Esophagus muscularis mucosa (tissue), 4 donors: ENCODE measurements around the gene ECSIT. TPM values are rescaled to one million over a fixed set of nuclear protein-coding genes. Genes with fewer than 3 reads are reported as not detected.

Source experiments
- DNase-seq: peaks from one replicate; pipeline ENCODE4 v3.0.0-alpha.2; 2017; ENCODE audit errors: extremely low spot score
- H3K27ac ChIP-seq, 4 donors: fragments of 200-600 bp; sonication (generic); replicated peaks in 1 of 4; 1 replicate in 3 of 4; 2 replicates in 1 of 4; pipeline ENCODE4 v1.5.1; 2016 to 2019; ENCODE audit warnings: mild to moderate bottlenecking in 1 of 4
- H3K27me3 ChIP-seq, 4 donors: fragments of 200-600 bp; sonication (generic); one replicate each; pipeline versions ENCODE4 v1.5.1 to v1.6.0; 2016 to 2019
- H3K36me3 ChIP-seq, 4 donors: fragments of 200-600 bp; sonication (generic); one replicate each; pipeline ENCODE4 v1.5.1; 2016 to 2019
- H3K4me1 ChIP-seq, 4 donors: fragments of 200-600 bp; sonication (generic); one replicate each; pipeline ENCODE4 v1.5.1; 2016 to 2019
- H3K4me3 ChIP-seq, 4 donors: fragments of 200-600 bp; sonication (generic); 1 replicate in 2 of 4; 2 replicates in 2 of 4; pipeline ENCODE4 v1.5.1; 2016 to 2019; ENCODE audit warnings: mild to moderate bottlenecking in 4 of 4, moderate library complexity in 1 of 4
- H3K9me3 ChIP-seq, 4 donors: fragments of 200-600 bp; sonication (generic); 1 replicate in 3 of 4; 2 replicates in 1 of 4; pipeline ENCODE4 v1.5.1; 2016 to 2019
- EP300 ChIP-seq: sonication (generic); formaldehyde crosslinking; IDR thresholded peaks from one replicate; pipeline ENCODE4 v1.6.1; 2017; ENCODE audit warnings: antibody characterized with exemption
- POLR2A ChIP-seq: fragments of 450-650 bp; IDR thresholded peaks from one replicate; pipeline ENCODE4 v1.6.1; 2017; ENCODE audit warnings: antibody characterized with exemption, moderate library complexity, mild to moderate bottlenecking, low read depth
- POLR2AphosphoS5 ChIP-seq, 2 donors: sonication (generic); formaldehyde crosslinking; IDR thresholded peaks; one replicate each; pipeline ENCODE4 v1.6.1; 2017; ENCODE audit warnings: antibody characterized with exemption in 2 of 2
- WGBS: methylation state at CpG from one replicate; pipeline ENCODE4 v1.1.5; 2018; 5-methylcytosine and 5-hydroxymethylcytosine counted together
- intact Hi-C: fragments of 100-400 bp; cut with DNase I; formaldehyde crosslinking; loops from one replicate; pipeline ENCODE4 v1.15.1; 2023
- total RNA-seq, 4 donors: library from RNA; depleted of rRNA; stranded (reverse); fragments of >200 nt; gene quantifications; one replicate each; pipeline versions ENCODE4 v1.1.0 to v1.2.1, GENCODE V29; 2016
- TF ChIP-seq, protein P1 (sequence below), 3 experiments: fragments of 200-600 bp in 2 of 3; fragments of 450-650 bp in 1 of 3; sonication (generic) in 2 of 3; IDR thresholded peaks; one replicate each; pipeline ENCODE4 v1.5.1; 2017 to 2019; ENCODE audit warnings: antibody characterized with exemption in 3 of 3, mild to moderate bottlenecking in 2 of 3, moderate library complexity in 1 of 3

Gene ECSIT
- total RNA-seq, 4 donors from 2014 or later, result 72.7 to 97.5 (median 81.8) TPM

DNA sequence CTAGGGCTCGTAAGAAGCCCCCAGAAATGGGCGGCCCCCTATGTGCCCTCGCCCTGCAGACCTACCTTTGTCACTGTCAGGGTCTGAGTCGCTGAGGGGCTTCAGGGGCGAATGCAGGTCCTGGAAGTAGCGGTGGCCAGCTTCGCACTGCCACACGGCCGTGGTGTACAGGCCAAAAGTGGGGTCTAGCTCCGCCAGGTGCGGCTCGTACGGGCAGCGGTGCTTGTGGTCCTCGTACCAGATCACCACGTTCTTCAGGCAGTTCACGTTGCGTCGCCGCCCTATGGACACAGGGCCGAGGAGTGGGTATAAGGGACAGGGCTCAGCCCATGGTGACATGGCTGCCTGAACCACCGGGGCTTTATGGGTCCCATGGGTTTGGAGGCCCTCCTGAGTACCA lies 33.0 kb downstream of the ECSIT start:
- Histone ChIP-seq H3K27me3 (no peaks in the 10 kb centered on the region), H3K4me1 (peaks cover 0 to 5% (median 4%) of the 10 kb centered on the region in 4 donors), H3K36me3 (peaks cover 17 to 82% (median 57%) of the 10 kb centered on the region in 4 donors), H3K9me3 (no peaks in the 10 kb centered on the region), H3K4me3 (no peak overlapping the region), H3K27ac (no peak overlapping the region)
- WGBS, result 94% methylated on average over 17 of the region's 22 CpGs
- DNase-seq, result no peak
- TF ChIP-seq EP300, result no peak
- TF ChIP-seq POLR2AphosphoS5 (IDR thresholded peaks at IDR 0.05), result no peak
- TF ChIP-seq POLR2A, result no peak
- TF ChIP-seq, protein P1, sequence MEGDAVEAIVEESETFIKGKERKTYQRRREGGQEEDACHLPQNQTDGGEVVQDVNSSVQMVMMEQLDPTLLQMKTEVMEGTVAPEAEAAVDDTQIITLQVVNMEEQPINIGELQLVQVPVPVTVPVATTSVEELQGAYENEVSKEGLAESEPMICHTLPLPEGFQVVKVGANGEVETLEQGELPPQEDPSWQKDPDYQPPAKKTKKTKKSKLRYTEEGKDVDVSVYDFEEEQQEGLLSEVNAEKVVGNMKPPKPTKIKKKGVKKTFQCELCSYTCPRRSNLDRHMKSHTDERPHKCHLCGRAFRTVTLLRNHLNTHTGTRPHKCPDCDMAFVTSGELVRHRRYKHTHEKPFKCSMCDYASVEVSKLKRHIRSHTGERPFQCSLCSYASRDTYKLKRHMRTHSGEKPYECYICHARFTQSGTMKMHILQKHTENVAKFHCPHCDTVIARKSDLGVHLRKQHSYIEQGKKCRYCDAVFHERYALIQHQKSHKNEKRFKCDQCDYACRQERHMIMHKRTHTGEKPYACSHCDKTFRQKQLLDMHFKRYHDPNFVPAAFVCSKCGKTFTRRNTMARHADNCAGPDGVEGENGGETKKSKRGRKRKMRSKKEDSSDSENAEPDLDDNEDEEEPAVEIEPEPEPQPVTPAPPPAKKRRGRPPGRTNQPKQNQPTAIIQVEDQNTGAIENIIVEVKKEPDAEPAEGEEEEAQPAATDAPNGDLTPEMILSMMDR (IDR thresholded peaks at IDR 0.05), result no peak
- intact Hi-C loops, result loop anchor here (1.0 kb wide), 1 partner anchor 91 kb away; no protein-coding TSS in a partner anchor

DNA sequence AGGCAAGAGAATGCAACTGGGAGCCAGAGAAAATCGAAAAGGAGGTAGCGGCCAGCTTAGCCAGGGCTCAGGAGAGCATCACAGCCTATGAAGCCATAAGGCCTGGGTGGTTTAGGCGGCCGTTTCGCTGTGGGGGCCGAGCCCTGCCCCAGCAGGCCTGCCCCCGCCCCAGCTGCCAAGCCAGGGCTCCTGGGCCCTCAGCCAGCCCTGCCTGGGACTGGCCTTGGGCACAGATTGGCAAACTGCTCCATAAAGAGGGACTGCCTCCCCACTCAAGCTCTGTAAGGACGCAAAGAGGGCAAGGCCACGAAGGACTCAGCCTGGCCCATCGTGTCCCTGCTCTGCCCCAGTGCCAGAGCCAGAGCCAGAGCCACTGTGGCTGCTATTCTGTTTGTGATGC lies 33.5 kb downstream of the ECSIT start:
- WGBS, result 85% methylated on average over 10 of the region's 10 CpGs
- intact Hi-C loops, result no loop called here
- no peaks in the 10 kb centered on the region for H3K27me3 ChIP-seq
- no peak overlapping the region for H3K27ac ChIP-seq
- H3K4me1 ChIP-seq, result peaks cover 0 to 5% (median 4%) of the 10 kb centered on the region in 4 donors
- H3K9me3 ChIP-seq, result no peaks in the 10 kb centered on the region
- H3K4me3 ChIP-seq, result no peak overlapping the region
- TF ChIP-seq EP300, result no peak
- DNase-seq, result no peak
- peaks cover 17 to 82% (median 60%) of the 10 kb centered on the region in 4 donors for H3K36me3 ChIP-seq

- intact Hi-C loops, result no loop called here
- no peak for DNase-seq
- 96% methylated on average over 19 of the region's 27 CpGs for WGBS
These were observed 34.2 kb downstream of the ECSIT start for GRCh38 chr19:11494634-11495285.

GRCh38 chr19:11489378-11489777 lies 39.6 kb downstream of the ECSIT start:
- no peak for DNase-seq
- Histone ChIP-seq H3K9me3 (no peaks in the 10 kb centered on the region), H3K27me3 (peaks cover 0 to 33% (median under 1%) of the 10 kb centered on the region in 4 donors), H3K27ac (no peak overlapping the region), H3K4me3 (no peak overlapping the region), H3K4me1 (no peaks in the 10 kb centered on the region), H3K36me3 (peaks cover 10 to 97% (median 60%) of the 10 kb centered on the region in 4 donors)
- intact Hi-C loops, result no loop called here
- 94% methylated on average over 4 of the region's 7 CpGs for WGBS
- TF ChIP-seq POLR2AphosphoS5 (IDR thresholded peaks at IDR 0.05) (no peak), POLR2A (no peak), EP300 (no peak)
- TF ChIP-seq, protein P1 (IDR thresholded peaks at IDR 0.05), result no peak

More at GRCh38 chr19:11494634-11495285, 34.2 kb downstream of the ECSIT start:
- Histone ChIP-seq H3K36me3 (peaks cover 17 to 89% (median 67%) of the 10 kb centered on the region in 4 donors), H3K9me3 (no peaks in the 10 kb centered on the region), H3K27me3 (no peaks in the 10 kb centered on the region), H3K27ac (no peak overlapping the region), H3K4me1 (peaks cover 0 to 5% (median 4%) of the 10 kb centered on the region in 4 donors), H3K4me3 (no peak overlapping the region)
- TF ChIP-seq EP300, result no peak
- TF ChIP-seq, protein P1 (IDR thresholded peaks at IDR 0.05), result no peak
- no peak for TF ChIP-seq POLR2AphosphoS5 (IDR thresholded peaks at IDR 0.05)
- no peak for TF ChIP-seq POLR2A

GRCh38 chr19:11486661-11487503 lies 42.1 kb downstream of the ECSIT start:
- TF ChIP-seq POLR2AphosphoS5 (IDR thresholded peaks at IDR 0.05) (no peak), EP300 (no peak), POLR2A (no peak)
- TF ChIP-seq, protein P1 (IDR thresholded peaks at IDR 0.05), result no peak
- Histone ChIP-seq H3K36me3 (peaks cover 8 to 85% (median 53%) of the 10 kb centered on the region in 4 donors), H3K27ac (no peak overlapping the region), H3K9me3 (no peaks in the 10 kb centered on the region), H3K4me3 (no peak overlapping the region), H3K27me3 (peaks cover 6 to 58% (median 21%) of the 10 kb centered on the region in 4 donors), H3K4me1 (peaks cover 15 to 18% (median 18%) of the 10 kb centered on the region in 4 donors)
- intact Hi-C loops, result no loop called here
- no peak for DNase-seq
- WGBS, result 89% methylated on average over 7 of the region's 45 CpGs
